HG03039 (cell line): Measurements from ENCODE around the gene MAGED4.
"Not testable (repeated sequence)": the region's sequence is repeated elsewhere in the genome, so short reads cannot be mapped to it uniquely, and the experiment has no call there.

Source experiments
- ATAC-seq: cut with Tn5 transposase; IDR thresholded peaks from one replicate; pipeline ENCODE4 v1.9.1; 2021; ENCODE audit warnings: mild to moderate bottlenecking, moderate library complexity; ENCODE audit not compliant: unreplicated experiment

MAGED4 gene

GRCh38 chrX:52184440-52185077 lies at the start of gene MAGED4:
Gene MAGED4 (plus strand): TSS chrX:52184888. CDS start chrX:52185923, 1,035 bp downstream.
- not testable (repeated sequence) for ATAC-seq

- no peak for ATAC-seq
Observed at GRCh38 chrX:52138830-52139544, 45.7 kb upstream of the MAGED4 start.

- ATAC-seq = no peak
Observed at GRCh38 chrX:52139545-52139895, 45.2 kb upstream of the MAGED4 start.

- ATAC-seq = no peak
Observed at GRCh38 chrX:52140020-52140419, 44.7 kb upstream of the MAGED4 start.

GRCh38 chrX:52150667-52151066 lies 34.0 kb upstream of the MAGED4 start:
- not testable (repeated sequence) for ATAC-seq

GRCh38 chrX:52160140-52160539 lies 24.5 kb upstream of the MAGED4 start:
- ATAC-seq = not testable (repeated sequence)

- ATAC-seq = no peak
Observed at GRCh38 chrX:52166840-52167239, 17.8 kb upstream of the MAGED4 start.

- ATAC-seq = not testable (repeated sequence)
Observed at GRCh38 chrX:52171055-52171454, 13.6 kb upstream of the MAGED4 start.

- not testable (repeated sequence) for ATAC-seq
Observed at GRCh38 chrX:52185078-52185453, 378 bp downstream of the MAGED4 start.

- not testable (repeated sequence) for ATAC-seq
Observed at GRCh38 chrX:52211405-52211804, 26.7 kb downstream of the MAGED4 start.

- ATAC-seq = no peak
Observed at GRCh38 chrX:52213276-52213675, 28.6 kb downstream of the MAGED4 start.

GRCh38 chrX:52216541-52216940 lies 31.9 kb downstream of the MAGED4 start:
- no peak for ATAC-seq

GRCh38 chrX:52217494-52218160 lies 32.9 kb downstream of the MAGED4 start:
- no peak for ATAC-seq

GRCh38 chrX:52220936-52221335 lies 36.2 kb downstream of the MAGED4 start:
- ATAC-seq = no peak
